Activated effector memory CD4-positive, alpha-beta T cell treated with Interleukin-2 at 50 U/mL for 16 hours (primary cell): ENCODE measurements around the gene LEFTY2.
A peak's percentile ranks its signal among the peaks of the same experiment; 100 is the strongest.

ENCODE experiments used
- DNase-seq: peaks from one replicate; pipeline ENCODE4 v3.0.0-alpha.2; 2020

The LEFTY2 gene

DNA sequence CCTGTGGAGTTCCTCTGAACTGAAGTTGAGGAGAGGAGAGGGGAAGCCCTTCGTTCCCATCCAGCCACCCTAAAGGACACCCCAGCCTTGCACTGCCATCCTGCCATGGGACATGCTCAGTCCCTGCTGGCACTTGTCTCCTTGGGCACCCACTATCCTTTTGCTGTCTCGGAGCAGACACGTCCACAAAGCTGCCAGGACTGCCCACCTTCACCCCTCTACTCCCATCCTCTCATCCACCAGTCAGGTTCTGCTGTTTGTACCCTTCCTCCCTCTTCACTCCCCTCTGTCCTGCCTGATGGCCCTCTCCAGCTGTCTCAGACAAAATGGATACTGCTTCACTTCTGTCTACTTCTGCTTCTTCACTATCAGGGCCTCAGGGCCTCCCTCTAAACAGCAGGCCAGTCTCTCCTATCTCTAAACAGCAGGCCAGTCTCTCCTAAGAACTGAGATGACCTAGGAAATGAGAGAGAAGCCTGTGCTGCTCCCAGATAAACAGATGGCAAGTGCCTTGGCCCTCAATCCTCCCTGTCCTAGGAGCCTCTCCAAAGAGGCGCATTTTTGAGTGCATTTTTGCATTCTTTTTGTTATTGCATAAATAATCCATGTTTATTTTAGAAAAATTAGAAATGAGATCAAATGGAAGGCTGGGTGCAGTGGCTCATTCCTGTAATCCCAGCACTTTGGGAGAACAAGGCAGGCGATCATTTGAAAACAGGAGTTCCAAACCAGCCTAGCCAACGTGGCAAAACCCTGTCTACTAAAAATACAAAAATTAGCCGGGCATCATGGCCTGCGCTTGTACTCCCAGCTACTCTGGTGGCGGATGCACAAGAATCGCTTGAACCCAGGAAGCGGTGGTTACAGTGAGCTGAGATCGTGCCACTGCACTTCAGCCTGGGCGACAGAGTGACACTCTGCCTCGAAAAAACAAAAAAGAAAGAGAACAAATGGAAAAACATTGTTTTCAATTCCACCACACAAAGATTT, 12.5 kb downstream of the LEFTY2 start:
- no peak for DNase-seq

- no peak for DNase-seq
These were observed 14.4 kb downstream of the LEFTY2 start for GRCh38 chr1:225926551-225927113.

- peak; percentile 94 for DNase-seq
These were observed 17.1 kb downstream of the LEFTY2 start, which contains the start of gene PYCR2 for GRCh38 chr1:225923692-225924555. TSS of gene PYCR2 (minus strand) at chr1:225924250. CDS start at chr1:225924110, 140 bp downstream.

- DNase-seq, result no peak
These were observed 17.7 kb downstream of the LEFTY2 start for GRCh38 chr1:225923381-225923691.

DNA sequence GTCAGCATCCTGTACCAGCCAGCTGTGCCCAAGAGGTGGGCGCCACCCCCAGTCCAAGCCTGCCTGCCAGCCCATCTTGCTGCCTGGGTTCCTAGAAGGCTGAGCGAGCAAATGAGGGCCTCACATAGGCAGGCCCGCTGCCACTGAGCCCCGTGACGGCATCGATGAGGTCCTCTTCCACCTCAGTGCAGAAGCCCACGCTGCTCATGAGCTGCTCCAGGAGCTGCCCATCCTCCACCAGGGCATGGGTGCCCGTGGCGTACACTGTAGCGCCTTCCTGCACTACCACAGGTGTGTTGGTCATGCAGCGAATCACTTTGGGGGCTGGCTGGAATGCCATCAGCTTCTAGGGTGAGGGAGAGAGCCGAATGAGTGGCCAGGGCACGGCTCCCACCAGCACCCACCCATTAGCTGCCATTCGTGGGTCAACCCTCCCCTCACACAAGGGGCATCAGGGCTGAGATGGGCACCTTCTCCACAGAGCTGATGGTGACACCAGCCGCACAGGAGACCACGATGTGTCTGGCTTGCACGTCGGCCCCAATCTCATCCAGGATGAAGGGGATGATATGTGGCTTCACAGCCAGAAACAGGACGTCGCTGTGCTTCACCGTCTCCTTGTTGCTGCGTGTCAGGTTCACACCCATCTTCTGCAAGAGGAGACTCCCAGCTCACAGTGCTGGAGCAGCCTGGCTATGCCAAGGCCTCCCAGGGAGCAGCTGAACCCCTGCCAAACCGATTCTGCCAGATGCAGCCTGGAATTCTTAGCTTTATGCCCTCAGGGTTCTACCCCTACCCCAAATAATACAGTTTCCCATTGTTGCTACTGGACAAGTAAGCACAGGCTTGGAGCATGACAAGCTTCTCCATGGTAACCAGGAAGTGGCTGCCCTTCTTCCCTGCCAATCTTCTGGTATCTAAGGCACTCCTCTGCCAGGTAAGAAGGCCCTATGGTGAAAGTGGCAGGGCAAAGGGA, 19.0 kb downstream of the LEFTY2 start:
- no peak for DNase-seq

- no peak for DNase-seq
These were observed 21.1 kb downstream of the LEFTY2 start for GRCh38 chr1:225919906-225920305.

DNA sequence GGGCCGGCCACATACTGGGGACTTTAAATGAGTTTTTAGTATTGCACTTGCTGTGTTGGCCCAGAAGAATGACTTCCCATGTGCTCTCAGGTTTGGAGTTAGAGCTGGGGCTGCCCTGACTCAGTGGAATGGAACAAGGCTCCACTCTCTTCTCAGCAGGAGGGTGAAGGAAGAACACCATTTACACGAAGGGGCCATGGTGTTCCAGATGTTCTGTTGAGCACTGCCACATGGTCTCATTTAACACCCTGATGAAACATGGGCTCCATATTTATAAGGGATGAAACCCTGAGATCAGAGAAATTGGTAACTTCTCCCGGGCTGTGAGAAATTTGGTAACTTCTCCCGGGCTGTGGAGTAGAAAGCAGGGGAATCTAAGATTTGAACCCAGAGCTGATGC, 22.7 kb downstream of the LEFTY2 start:
- DNase-seq, result no peak

DNA sequence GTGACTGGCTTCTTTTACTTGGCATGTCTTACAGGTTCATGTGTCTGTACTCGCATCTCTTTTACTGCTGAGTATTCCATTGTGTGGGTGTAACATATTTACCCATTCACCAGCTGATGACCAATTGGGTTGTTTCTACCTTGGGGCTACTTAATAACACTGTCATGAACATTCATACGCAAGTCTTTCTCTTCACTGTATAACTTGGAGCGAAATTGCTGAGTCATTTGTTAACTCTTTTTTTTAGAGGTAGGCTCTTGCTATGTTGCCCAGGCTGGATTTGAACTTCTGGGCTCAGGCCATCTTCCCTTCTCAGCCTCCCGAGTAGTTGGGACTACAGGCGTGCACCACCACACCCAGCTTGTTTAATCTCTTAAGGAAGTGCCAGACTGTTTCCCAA, 23.5 kb downstream of the LEFTY2 start:
- no peak for DNase-seq

GRCh38 chr1:225917101-225917500, 23.9 kb downstream of the LEFTY2 start:
- no peak for DNase-seq

GRCh38 chr1:225915538-225915991, 25.5 kb downstream of the LEFTY2 start:
- DNase-seq, result no peak

GRCh38 chr1:225914947-225915346, 26.1 kb downstream of the LEFTY2 start:
- no peak for DNase-seq

GRCh38 chr1:225914391-225914790, 26.6 kb downstream of the LEFTY2 start:
- no peak for DNase-seq

GRCh38 chr1:225911191-225912130, 29.6 kb downstream of the LEFTY2 start:
- peak; percentile 61 for DNase-seq

DNA sequence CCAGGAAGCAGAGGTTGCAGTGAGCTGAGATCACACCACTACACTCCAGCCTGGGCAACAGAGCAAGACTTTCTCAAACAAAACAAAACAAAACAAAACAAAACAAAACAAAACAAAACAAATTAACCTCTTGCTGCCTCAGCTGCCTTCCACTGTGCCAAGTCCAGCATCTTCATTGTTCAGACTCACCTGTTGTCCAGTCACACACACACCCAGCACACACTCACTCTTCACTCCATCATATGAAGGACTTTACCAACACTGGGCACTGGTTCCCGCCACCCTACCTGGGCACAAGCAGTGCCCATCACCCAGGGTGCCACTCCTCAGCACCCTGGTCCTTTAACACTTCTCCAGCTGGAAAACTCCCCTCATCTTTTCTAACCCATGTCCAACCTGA, 31.5 kb downstream of the LEFTY2 start:
- no peak for DNase-seq

GRCh38 chr1:225908773-225909172, 32.2 kb downstream of the LEFTY2 start:
- DNase-seq, result no peak

GRCh38 chr1:225908013-225908640, 32.9 kb downstream of the LEFTY2 start:
- DNase-seq, result no peak

DNA sequence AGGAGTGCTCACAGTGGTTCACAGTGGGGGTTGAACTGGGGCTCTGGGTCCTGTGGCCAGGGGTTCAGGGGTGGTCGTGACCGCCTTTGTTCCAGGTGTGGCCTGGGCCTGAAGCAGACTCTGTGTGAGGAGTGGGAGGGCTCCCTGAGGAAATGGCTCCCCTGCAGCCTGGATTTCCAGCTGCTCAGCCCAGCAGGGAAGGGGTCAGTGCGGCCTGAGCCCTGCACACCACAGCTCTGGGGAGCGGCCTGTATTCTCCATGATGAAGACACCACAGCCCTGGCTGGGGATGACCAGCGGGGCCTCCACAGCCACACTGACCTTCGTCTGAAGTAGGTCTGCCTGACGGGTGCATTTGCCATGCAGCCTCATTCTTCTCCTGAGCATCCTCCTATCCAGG, 33.7 kb downstream of the LEFTY2 start:
- DNase-seq, result no peak

DNA sequence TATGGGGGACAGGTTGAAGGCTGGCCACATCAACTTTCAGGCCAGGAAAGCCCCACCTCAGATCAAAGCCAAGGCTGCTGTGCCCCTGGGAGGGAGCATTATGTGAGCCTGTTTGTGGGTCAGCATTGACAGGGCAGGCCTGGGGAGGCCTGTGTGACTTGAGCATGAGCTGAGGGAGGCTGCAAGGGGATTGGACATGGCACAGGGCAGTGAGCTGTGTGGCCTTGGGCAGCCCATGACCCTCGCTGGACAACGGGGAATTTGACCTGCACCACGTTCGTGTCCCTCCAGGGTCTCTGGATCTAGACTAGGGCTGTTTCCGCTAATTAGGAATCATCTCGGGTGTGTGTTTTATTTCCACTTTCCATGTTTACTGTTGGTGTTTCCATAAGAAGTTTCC, 34.6 kb downstream of the LEFTY2 start:
- DNase-seq, result no peak

DNA sequence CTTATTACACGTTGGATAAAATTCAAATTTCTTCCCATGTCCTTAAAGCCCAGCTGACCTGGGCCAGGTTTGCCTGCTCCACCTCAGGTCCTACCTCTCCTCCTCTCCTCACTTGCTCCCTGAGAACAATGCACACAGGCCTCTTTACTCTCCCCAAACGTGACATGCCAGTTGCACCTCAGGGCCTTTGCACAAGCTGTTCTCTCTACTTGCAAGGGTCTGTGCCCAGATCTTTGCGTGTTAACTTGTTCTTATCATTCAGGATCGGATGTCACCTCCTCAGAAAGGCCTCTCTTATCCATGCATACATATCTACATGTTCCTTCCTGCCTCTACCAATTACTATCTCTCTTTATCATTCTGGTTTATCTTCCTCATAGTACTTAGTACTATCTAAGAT, 37.4 kb downstream of the LEFTY2 start:
- no peak for DNase-seq
